GM19193 (cell line): ENCODE measurements around the gene ALDH3B1.

Experiments
- POLR2A ChIP-seq: IDR thresholded peaks from 4 replicates; pipeline ENCODE4 v1.6.1; 2011; ENCODE audit not compliant: insufficient read depth, insufficient read length; ENCODE audit errors: extremely low read depth

Gene ALDH3B1

DNA sequence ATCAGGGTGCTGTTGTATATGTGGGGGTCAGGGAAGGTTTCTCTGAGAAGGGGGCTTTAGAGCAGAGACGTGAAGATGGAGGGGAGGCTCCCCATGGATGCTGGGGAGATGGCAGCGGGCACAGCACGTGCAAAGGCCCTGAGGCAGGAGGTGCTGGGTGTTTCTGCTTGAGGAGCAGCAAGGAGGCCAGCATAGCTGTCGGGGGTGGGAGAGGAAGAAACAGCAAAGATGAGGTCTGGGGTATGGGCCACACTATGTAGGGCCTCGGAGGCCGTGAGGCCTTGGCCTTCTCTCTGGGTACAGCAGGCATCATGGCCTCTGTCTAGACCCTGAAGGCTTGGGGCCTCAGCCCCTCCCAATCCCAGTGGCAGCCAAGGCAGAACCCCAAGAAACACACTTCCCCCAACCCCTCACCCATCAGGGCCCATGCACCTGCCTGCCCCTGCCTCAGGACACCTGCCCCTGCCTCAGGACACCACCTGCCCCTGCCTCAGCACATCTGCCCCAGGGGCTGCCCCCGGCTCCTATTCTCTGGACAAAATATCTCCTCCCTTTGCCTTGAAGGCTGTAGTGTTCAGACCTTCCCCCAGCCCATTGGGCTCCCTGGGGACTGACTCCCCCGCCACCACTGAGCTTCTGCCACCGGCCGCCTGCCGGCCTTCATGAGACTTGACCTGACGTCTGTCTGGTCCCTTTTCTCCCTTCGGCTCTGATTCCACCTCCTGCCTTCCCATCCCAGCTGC is 6.2 kb downstream of the ALDH3B1 start:
- TF ChIP-seq POLR2A, result no peak

DNA sequence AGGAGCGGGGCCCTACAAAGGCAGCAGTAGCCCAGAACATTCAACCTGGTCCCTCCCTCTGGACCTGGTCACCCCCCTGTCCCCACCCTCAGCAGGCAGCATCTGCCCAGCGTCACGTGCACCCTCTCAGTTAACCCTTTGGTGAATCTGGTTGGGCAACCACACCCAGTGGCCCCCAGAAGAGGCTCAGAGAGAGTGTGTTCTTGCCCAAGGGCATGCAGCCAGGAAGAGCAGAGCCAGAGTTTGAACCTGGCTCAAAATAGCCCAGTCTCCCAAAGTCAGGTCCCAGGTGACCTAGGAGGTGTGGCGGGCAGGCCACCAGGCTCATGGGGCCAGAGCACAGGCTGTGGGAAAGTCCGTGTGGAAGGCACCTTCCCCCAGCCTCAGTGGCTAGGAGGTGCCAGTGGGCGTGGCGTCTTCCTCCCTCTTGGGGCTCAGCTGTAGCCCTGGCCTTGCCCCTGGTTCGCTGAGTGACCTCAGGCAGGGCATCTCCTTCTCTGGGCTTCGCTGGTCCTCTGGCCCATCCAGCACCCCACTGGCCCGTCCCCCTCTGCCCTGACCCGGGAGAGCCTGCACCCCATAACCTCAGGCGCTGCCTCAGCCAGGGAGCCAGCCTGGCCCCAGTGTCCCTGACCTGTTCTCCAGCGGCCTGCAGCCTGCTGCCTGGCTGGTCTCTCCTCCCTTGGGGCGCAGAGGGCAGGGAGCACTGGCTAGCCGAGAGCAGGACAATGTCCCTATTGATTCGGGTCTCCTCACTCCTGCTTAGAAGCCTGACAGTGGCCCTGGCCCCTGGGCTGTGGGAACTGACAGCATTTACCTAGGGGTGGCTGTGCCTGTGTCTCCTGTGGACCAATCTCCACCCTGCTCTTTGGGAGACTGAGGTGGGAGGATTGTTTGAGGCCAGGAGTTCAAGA is 7.0 kb downstream of the ALDH3B1 start:
- no peak for TF ChIP-seq POLR2A

DNA sequence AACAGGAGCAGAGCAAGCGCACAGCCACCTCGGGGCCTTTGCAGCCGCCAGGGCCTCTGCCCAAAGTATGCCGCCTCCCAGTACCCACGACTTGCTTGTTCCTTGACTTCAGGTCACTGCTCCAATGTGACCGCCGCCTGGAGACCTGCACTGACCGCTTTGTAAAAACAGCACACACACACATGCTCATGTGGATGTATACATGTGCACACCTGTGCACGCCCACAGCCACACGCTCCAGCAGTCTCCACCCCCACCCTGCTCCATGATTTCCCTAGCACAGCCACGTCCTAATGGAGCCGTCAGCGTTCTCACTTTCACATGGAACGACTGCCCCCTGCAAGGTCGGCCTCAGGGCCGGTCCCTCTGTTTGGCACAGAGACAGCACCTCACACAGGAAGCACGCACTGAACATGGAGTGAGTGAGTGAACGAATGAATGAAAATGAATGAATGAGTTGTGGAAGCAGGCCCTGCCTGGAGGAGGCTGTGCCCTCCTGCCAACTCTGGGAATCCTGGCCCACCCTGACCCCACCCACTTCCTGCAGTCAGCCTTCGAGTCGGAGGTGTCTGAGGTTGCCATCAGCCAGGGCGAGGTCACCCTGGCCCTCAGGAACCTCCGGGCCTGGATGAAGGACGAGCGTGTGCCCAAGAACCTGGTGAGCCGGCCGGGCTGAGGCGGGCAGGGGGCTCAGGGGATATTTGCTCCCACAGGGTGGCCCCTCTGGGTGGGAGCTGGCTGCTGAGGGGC is 8.0 kb downstream of the ALDH3B1 start:
- TF ChIP-seq POLR2A, result no peak

- TF ChIP-seq POLR2A, result no peak
Observed at GRCh38 chr11:68018730-68019190, 8.6 kb downstream of the ALDH3B1 start.

DNA sequence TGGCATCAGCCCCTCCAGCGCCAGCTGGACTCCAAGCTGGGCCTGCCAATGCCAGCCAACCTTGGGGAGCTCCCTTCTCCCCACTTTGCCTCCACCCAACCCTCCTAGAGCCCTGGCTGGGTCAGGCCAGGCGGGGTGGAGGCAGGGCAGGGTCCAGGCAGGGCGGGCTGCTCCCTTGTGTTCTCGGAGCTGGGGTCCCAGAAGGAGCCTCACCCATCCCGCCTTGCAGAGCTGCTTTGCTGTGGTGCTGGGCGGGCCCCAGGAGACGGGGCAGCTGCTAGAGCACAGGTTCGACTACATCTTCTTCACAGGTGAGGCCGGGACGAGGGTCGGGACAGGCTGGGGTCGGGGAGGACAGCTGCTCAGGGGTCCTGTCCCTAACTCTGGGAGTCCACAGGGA is 9.4 kb downstream of the ALDH3B1 start:
- no peak for TF ChIP-seq POLR2A

- no peak for TF ChIP-seq POLR2A
Observed at GRCh38 chr11:68020575-68020974, 10.4 kb downstream of the ALDH3B1 start.

GRCh38 chr11:68021167-68021787 is 11.2 kb downstream of the ALDH3B1 start:
- TF ChIP-seq POLR2A, result no peak

GRCh38 chr11:68022531-68022930 is 12.4 kb downstream of the ALDH3B1 start:
- no peak for TF ChIP-seq POLR2A

DNA sequence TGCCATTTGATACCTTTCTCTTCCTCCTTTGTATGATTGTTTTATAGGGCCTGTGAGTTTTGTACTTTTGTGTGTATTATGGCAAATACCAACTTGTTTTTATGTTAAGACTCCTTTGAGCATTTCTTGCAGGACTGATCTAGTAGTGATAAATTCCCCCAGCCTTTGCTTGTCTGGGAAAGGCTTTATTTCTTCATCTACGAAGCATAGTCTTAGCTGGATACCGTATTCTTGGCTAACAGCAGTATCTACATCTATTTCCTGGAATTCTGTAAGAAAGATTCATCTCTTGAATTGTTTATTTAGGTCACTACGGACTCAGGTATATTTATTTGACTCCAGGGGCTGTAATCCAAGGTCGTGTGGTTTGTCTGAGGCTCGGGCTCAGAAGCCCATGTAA is 14.4 kb downstream of the ALDH3B1 start:
- TF ChIP-seq POLR2A, result no peak

DNA sequence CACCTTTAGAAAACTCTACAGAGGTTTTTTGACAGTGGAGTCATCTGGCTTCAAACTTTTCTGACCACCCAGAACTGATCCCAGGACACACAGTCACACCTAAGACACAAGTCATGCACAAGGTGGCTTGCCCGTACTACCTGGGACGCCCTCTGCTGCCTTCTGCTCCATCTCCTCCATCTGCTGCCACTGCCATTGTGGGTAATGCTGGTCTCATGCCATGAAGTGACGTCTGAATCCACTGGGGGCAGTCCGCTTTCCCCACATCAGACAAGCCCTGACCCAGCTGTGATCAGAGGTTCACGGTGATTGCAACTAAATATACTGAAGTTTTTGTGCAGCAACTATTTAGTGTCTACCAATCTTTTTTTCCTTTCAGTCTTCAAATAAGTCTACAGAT is 14.9 kb downstream of the ALDH3B1 start:
- TF ChIP-seq POLR2A, result no peak

GRCh38 chr11:68026391-68027105 is 16.4 kb downstream of the ALDH3B1 start:
- no peak for TF ChIP-seq POLR2A

- TF ChIP-seq POLR2A, result no peak
Observed at GRCh38 chr11:68027667-68028066, 17.5 kb downstream of the ALDH3B1 start.

GRCh38 chr11:68028802-68029545 is 18.8 kb downstream of the ALDH3B1 start:
- TF ChIP-seq POLR2A, result no peak
